BLaER1 (cell line): ENCODE results near the gene LRMDA.

ENCODE experiments used
- H3K27ac ChIP-seq: shearing (Covaris generic); formaldehyde crosslinking; 2 replicates; pipeline ENCODE4 v1.8.1; 2022
- H3K27me3 ChIP-seq: shearing (Covaris generic); formaldehyde crosslinking; 2 replicates; pipeline ENCODE4 v1.8.1; 2022
- H3K36me3 ChIP-seq: shearing (Covaris generic); formaldehyde crosslinking; 2 replicates; pipeline ENCODE4 v1.8.1; 2022
- H3K4me1 ChIP-seq: shearing (Covaris generic); formaldehyde crosslinking; 2 replicates; pipeline ENCODE4 v1.8.1; 2022
- H3K4me2 ChIP-seq: shearing (Covaris generic); formaldehyde crosslinking; 2 replicates; pipeline ENCODE4 v1.8.1; 2022
- H3K4me3 ChIP-seq: shearing (Covaris generic); formaldehyde crosslinking; 2 replicates; pipeline ENCODE4 v1.8.1; 2022
- H3K9ac ChIP-seq: shearing (Covaris generic); formaldehyde crosslinking; 2 replicates; pipeline ENCODE4 v1.8.1; 2022
- H3K9me3 ChIP-seq: shearing (Covaris generic); formaldehyde crosslinking; 2 replicates; pipeline ENCODE4 v1.8.1; 2022
- H4K20me1 ChIP-seq: shearing (Covaris generic); formaldehyde crosslinking; 2 replicates; pipeline ENCODE4 v1.8.1; 2022
- Cebpa-rat ChIP-seq: shearing (Covaris generic); IDR thresholded peaks from 2 replicates; pipeline ENCODE4 v1.8.1; 2022

LRMDA gene

DNA sequence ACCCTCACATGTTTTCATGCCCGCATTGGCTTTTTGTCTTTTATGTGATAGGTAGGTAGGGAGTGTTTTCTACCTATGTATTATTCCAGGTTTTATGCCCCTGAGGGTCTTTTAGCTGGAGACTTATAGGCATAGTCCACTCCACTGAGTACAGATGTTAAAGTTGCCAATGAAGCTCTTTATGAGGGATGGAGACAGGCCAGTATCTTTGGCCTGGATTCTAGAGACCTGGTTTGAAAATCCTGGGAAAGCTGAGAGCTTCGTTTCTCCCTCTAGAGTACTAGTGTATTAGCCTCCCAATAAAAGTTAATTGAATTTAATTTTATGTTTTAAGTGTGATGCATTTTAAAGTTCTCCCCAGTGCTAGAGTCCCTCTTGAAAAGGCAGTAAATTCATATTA lies 854.1 kb downstream of the LRMDA start:
- Histone ChIP-seq H3K4me3 (no peak overlapping the region), H3K27ac (no peak overlapping the region), H3K27me3 (no peaks in the 10 kb centered on the region), H4K20me1 (no peaks in the 10 kb centered on the region), H3K9ac (no peak overlapping the region), H3K9me3 (no peaks in the 10 kb centered on the region), H3K4me2 (no peak overlapping the region), H3K36me3 (no peaks in the 10 kb centered on the region), H3K4me1 (no peaks in the 10 kb centered on the region)
- no peak for TF ChIP-seq Cebpa-rat

DNA sequence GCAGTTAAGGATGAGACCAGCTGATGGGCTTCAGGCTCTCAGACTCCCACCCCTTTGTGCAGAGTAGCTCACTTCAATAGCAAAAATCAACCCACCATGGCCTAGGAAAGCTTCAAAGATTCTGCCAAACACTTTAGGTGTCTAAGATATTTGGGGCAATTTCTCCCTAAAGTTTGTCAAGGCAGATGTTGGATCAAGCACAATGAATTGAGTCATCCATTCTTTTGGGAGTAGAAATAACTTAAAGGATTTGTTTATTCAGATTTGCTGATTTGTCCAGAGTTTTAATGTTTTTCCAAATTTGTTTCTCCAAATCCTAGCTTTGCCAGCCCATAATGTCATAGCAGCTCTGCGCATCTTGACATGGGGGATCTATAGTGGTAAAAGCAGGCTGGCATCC lies 855.1 kb downstream of the LRMDA start:
- no peaks in the 10 kb centered on the region for H3K9me3 ChIP-seq
- H3K27me3 ChIP-seq = no peaks in the 10 kb centered on the region
- H3K4me1 ChIP-seq = no peaks in the 10 kb centered on the region
- no peak overlapping the region for H3K4me2 ChIP-seq
- no peak for TF ChIP-seq Cebpa-rat
- H3K36me3 ChIP-seq = no peaks in the 10 kb centered on the region
- no peak overlapping the region for H3K4me3 ChIP-seq
- no peaks in the 10 kb centered on the region for H4K20me1 ChIP-seq
- no peak overlapping the region for H3K27ac ChIP-seq
- H3K9ac ChIP-seq = no peak overlapping the region

DNA sequence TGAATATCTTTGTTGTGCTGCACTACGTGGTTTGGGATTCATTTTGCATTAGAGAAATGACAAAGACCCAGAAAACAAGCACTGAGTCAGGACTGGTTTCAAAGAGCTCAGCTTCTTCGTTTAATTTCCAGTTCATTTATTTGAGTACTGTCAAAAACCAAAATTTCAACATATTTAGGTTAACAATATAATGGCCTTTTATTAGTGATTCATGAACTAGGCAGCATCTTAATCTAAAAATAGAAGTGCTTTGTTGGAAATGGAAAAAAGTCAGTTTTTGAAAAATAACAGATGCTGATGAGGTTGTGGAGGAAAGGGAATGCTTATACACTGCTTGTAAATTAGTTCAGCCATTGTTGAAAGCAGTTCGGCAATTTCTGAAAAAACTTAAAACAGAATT lies 856.4 kb downstream of the LRMDA start:
- no peak overlapping the region for H3K4me3 ChIP-seq
- H3K27ac ChIP-seq = no peak overlapping the region
- H3K27me3 ChIP-seq = no peaks in the 10 kb centered on the region
- no peaks in the 10 kb centered on the region for H3K36me3 ChIP-seq
- TF ChIP-seq Cebpa-rat = no peak
- no peaks in the 10 kb centered on the region for H4K20me1 ChIP-seq
- no peak overlapping the region for H3K4me2 ChIP-seq
- H3K9ac ChIP-seq = no peak overlapping the region
- no peaks in the 10 kb centered on the region for H3K4me1 ChIP-seq
- no peaks in the 10 kb centered on the region for H3K9me3 ChIP-seq

DNA sequence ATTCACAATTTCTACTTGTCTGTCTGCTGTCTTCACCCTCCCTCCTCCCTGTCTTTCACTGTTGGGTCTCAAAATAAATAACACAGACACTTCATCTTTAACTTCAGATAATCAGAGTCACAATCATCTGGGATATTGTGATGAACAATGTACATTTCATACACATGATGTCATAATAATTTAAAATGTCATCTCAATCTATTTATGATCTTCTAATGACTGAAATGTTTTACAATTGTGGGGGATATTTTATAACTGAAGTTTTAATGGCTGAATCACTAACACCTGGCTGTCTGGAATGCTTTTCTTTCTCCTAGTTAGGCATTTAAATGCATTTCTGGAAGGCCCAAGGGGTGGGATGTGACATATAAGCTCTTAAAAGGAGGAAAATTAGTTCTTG lies 859.8 kb downstream of the LRMDA start:
- Histone ChIP-seq H3K36me3 (no peaks in the 10 kb centered on the region), H4K20me1 (no peaks in the 10 kb centered on the region), H3K27ac (no peak overlapping the region), H3K4me2 (no peak overlapping the region), H3K27me3 (no peaks in the 10 kb centered on the region), H3K4me3 (no peak overlapping the region), H3K9ac (no peak overlapping the region), H3K9me3 (no peaks in the 10 kb centered on the region), H3K4me1 (no peaks in the 10 kb centered on the region)
- TF ChIP-seq Cebpa-rat = no peak

DNA sequence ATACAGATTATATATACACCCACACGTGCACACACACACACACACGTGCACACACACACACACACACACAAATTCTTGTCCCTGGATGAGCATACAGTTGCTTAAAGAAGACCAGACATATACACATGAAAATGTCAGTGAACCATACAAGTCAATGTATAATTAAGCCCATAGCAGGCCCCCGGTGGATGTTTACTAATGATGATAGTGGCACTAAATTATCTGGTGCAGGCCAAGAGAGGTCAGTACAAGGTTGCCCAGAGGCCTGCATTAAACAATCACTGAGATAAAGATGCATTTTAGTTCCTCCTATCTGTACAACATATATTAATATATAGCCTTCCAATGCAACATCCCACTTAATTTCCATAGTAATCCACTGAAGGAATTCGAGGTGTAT lies 860.5 kb downstream of the LRMDA start:
- TF ChIP-seq Cebpa-rat = no peak
- H3K27ac ChIP-seq = no peak overlapping the region
- no peaks in the 10 kb centered on the region for H3K9me3 ChIP-seq
- no peak overlapping the region for H3K4me2 ChIP-seq
- no peak overlapping the region for H3K4me3 ChIP-seq
- H4K20me1 ChIP-seq = no peaks in the 10 kb centered on the region
- H3K4me1 ChIP-seq = no peaks in the 10 kb centered on the region
- no peaks in the 10 kb centered on the region for H3K27me3 ChIP-seq
- no peaks in the 10 kb centered on the region for H3K36me3 ChIP-seq
- H3K9ac ChIP-seq = no peak overlapping the region

DNA sequence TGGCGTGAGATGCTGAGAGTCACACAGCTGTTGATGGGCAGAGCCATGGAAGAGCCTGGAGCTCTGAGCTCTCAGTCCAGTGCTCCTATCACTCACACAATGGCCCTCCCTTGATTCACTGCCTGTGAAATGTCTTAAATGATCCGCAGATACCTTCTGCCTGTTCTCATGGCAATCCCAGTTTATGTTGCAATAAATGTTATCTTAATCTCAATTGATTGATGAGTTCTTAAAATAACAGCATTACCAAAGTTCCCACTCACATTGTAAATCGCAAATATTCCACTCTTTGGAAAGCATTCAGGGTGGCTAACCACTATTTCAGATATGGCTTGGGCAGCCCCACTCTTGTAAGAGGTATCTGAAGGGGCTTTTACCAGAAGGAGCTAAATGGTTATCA lies 865.5 kb downstream of the LRMDA start:
- Histone ChIP-seq H3K9me3 (no peaks in the 10 kb centered on the region), H3K36me3 (no peaks in the 10 kb centered on the region), H3K9ac (no peak overlapping the region), H3K4me1 (no peaks in the 10 kb centered on the region), H3K4me3 (no peak overlapping the region), H3K4me2 (no peak overlapping the region), H3K27ac (no peak overlapping the region), H3K27me3 (no peaks in the 10 kb centered on the region), H4K20me1 (no peaks in the 10 kb centered on the region)
- TF ChIP-seq Cebpa-rat = no peak

DNA sequence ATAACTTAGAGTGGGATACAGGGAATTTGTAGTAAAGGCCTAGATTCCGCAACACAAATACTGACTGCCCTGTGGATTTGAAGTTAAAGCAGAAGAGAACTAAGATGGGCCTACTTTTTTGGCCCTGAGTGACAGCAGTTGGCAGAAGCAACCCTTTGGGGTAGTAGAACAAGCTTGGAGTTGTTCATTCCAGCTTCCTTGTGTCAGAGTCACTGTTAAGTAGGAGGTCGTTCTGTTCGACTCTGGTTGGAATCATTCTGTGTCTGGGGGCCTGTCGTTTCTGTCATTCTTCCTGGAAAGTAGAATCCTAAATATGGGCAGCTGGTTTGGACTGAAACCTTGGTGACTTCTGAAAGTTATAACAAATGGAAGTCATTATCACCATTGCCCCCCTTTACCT lies 865.9 kb downstream of the LRMDA start:
- no peak for TF ChIP-seq Cebpa-rat
- no peak overlapping the region for H3K27ac ChIP-seq
- H4K20me1 ChIP-seq = no peaks in the 10 kb centered on the region
- no peaks in the 10 kb centered on the region for H3K9me3 ChIP-seq
- H3K4me2 ChIP-seq = no peak overlapping the region
- H3K36me3 ChIP-seq = no peaks in the 10 kb centered on the region
- no peak overlapping the region for H3K9ac ChIP-seq
- H3K4me3 ChIP-seq = no peak overlapping the region
- no peaks in the 10 kb centered on the region for H3K4me1 ChIP-seq
- H3K27me3 ChIP-seq = no peaks in the 10 kb centered on the region

DNA sequence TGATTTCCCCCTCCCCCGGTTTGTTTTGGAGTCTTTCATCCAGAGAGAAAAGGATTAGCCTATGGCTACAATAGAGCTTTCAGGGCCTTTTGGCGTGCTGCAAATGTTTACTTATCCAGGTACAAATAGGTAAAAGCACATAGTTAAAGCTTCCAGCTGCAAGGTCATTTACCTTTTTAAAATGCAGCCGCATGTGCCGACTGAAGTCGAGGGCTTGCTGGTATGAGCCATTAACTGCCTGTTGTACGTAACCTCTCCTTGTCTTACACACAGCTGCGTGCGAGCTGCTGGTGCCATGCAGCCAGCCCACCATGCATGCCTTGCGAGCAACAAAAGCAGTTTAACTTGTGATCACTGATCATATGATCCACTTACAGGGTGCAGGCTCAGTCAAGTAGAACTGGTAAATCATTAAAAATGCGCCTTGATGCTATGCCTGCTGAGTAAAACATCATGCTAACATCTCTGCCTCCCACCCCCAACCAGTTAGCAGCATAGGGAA lies 866.4 kb downstream of the LRMDA start:
- no peaks in the 10 kb centered on the region for H3K4me1 ChIP-seq
- H3K27ac ChIP-seq = no peak overlapping the region
- no peak overlapping the region for H3K4me2 ChIP-seq
- no peaks in the 10 kb centered on the region for H3K36me3 ChIP-seq
- H3K4me3 ChIP-seq = no peak overlapping the region
- no peak overlapping the region for H3K9ac ChIP-seq
- no peaks in the 10 kb centered on the region for H4K20me1 ChIP-seq
- no peaks in the 10 kb centered on the region for H3K9me3 ChIP-seq
- H3K27me3 ChIP-seq = no peaks in the 10 kb centered on the region
- TF ChIP-seq Cebpa-rat = no peak

DNA sequence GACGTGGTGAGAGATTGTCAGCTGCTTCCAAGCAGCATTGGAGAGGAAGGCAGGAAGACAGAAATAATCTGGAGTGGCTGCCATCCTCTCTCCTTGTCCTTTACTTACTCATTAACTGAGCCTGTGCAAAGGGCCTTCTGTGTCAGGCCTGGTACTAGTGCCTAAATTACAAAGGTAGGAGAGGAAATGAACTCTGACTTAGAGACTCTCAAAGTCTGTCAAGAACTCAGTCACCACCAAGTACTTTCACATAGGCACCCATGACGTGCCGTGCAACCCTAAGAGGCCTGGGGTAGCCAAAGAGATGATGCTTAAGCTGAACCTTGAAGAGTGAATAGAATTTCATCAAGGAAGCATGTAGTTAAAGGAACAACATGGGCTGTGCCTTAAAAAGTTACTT lies 866.9 kb downstream of the LRMDA start:
- Histone ChIP-seq H3K9me3 (no peaks in the 10 kb centered on the region), H3K9ac (no peak overlapping the region)

DNA sequence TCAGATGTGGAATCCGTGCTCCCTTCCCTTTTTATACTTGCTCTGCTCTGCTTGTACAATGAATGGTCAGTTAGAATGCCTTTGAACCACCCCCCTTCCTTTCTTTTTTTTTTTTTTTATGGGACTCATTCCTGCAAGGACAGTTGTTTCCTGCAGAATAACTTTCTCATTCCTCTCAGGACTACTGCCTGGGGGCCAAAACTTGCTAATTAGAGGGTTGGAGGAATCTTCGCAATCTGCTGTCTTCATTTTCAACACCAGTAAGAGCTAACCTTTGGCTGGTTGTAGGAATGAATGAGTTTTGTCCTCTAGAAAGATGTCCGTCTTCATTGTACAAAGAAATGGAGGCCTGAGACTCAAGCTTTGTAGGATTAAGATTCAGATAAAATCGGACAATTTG lies 868.1 kb downstream of the LRMDA start:
- no peak for TF ChIP-seq Cebpa-rat
- Histone ChIP-seq H3K4me3 (no peak overlapping the region), H3K4me1 (no peaks in the 10 kb centered on the region), H3K4me2 (no peak overlapping the region), H3K27me3 (no peaks in the 10 kb centered on the region), H3K9me3 (no peaks in the 10 kb centered on the region), H3K9ac (no peak overlapping the region), H4K20me1 (no peaks in the 10 kb centered on the region), H3K36me3 (no peaks in the 10 kb centered on the region), H3K27ac (no peak overlapping the region)

More for the DNA sequence above, 866.9 kb downstream of the LRMDA start:
- Histone ChIP-seq H3K27ac (no peak overlapping the region), H3K4me3 (no peak overlapping the region), H3K4me1 (no peaks in the 10 kb centered on the region), H3K4me2 (no peak overlapping the region), H3K27me3 (no peaks in the 10 kb centered on the region), H3K36me3 (no peaks in the 10 kb centered on the region), H4K20me1 (no peaks in the 10 kb centered on the region)
- no peak for TF ChIP-seq Cebpa-rat

DNA sequence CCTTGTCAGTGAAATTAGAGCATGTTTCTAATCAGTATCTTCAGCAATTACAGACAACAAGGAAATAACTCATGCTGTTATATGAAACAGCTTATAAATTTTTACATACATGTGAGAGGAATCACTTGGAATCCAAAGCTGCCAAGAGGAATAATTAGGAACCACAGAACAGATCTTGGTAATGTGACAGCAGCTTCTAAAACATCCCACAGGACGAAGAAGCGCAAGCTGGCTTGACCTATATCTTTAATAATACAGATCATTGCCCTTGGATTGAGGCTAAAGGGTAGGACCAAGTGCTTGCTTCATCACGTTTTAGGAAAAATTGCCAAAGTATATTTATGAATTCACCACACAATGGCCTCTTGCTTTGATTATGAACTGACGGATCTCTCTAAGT lies 869.8 kb downstream of the LRMDA start:
- TF ChIP-seq Cebpa-rat = no peak
- Histone ChIP-seq H4K20me1 (no peaks in the 10 kb centered on the region), H3K36me3 (no peaks in the 10 kb centered on the region), H3K27ac (no peak overlapping the region), H3K4me2 (no peak overlapping the region), H3K9me3 (no peaks in the 10 kb centered on the region), H3K27me3 (no peaks in the 10 kb centered on the region), H3K9ac (no peak overlapping the region), H3K4me1 (no peaks in the 10 kb centered on the region), H3K4me3 (no peak overlapping the region)
